ENCODE measurements around the gene LRRC75A. TPM values are rescaled to one million over a fixed set of nuclear protein-coding genes. Genes with fewer than 3 reads are reported as not detected.
"Not testable (repeated sequence)": the region's sequence is repeated elsewhere in the genome, so short reads cannot be mapped to it uniquely, and the experiment has no call there.

The LRRC75A gene
- total and polyA plus RNA-seq, 7 donors: 2.2 to 40.5 (median 5.7) TPM

DNA sequence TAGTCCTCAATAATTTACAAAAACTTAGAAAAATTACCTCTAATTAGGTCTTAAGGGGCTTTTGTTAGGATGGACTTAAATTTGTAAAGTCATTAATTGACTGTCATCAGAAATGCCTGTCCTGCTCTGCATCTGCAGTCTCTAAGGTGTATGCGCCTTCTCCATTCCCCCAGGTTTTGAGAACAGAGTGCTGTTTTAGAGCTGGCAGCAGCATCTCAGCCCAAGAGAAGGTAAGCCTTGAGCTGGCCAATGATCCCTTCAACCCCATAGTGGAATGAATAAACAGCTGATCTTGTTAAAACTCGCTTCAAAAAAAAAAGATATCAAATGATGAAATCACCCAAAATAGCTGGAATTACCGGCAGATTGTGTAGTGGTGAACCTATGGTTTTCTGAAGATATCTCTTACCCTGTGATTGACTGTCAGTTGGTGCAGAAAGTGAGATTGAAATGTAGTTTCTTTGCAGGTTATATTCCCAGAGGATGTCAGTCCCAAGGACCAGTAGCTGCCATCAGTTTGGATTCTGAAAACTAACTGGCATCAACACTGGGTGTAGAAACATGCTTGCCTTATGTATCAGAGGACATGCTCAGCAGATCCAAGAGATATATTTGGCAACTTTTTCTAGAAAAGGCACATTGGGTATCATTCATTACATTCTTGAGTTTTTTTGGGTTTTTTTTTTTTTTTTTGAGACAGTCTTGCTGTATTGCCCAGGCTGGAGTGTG lies 50.9 kb downstream of the LRRC75A start:
- no peak overlapping the region for H3K4me3 ChIP-seq
- H3K4me1 ChIP-seq: peaks cover 0 to 60% (median 41%) of the 10 kb centered on the region in 4 donors
- intact Hi-C loops (cut with DNase I): no loop called here
- TF ChIP-seq POLR2AphosphoS5 (IDR thresholded peaks at IDR 0.05): no peak
- no peak for TF ChIP-seq POLR2A (IDR thresholded peaks at IDR 0.05)
- no peak for TF ChIP-seq EP300 (IDR thresholded peaks at IDR 0.05)
- no peak for TF ChIP-seq CTCF (IDR thresholded peaks at IDR 0.05)
- no peaks in the 10 kb centered on the region for H3K27me3 ChIP-seq
- no peak overlapping the region for H3K27ac ChIP-seq
- 59 to 69% methylated on average over 3 of the region's 3 CpGs for WGBS, 2 donors
- peaks cover 7 to 45% (median 19%) of the 10 kb centered on the region in 4 donors for H3K36me3 ChIP-seq
- DNase-seq: no peak
- H3K9me3 ChIP-seq: no peaks in the 10 kb centered on the region

DNA sequence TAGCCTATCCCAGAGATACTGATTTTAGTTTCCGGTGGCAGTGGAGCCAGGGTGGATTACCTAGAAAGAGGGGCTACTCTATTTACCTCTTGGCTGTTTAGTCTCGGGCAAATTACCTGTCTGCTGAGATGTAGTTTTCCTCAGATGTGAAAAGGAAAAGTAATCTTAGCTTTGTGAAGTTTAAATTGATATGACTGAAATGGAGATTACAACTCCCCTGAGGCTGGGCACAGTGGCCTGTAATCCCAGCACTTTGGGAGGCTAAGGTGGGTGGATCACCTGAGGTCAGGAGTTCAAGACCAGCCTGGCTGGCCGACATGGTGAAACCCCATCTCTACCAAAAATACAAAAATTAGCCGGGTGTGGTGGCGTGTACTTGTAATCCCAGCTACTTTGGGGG lies 51.6 kb downstream of the LRRC75A start:
- peaks cover 7 to 43% (median 19%) of the 10 kb centered on the region in 4 donors for H3K36me3 ChIP-seq
- H3K9me3 ChIP-seq; intact Hi-C loops (cut with DNase I); H3K27me3 ChIP-seq; DNase-seq: not testable (repeated sequence)
- 26 to 56% methylated on average over 5 of the region's 5 CpGs for WGBS, 2 donors
- H3K4me1 ChIP-seq: peaks cover 0 to 57% (median 40%) of the 10 kb centered on the region in 4 donors
- H3K4me3 ChIP-seq: peak overlapping the region; percentile 68 to 99 (median 84)
- peak overlapping the region in 3 of 4 donors; percentile 83 to 91 (median 89) for H3K27ac ChIP-seq

GRCh38 chr17:16439811-16440351 lies 52.1 kb downstream of the LRRC75A start:
- no peak for DNase-seq
- peak overlapping the region; percentile 76 to 91 (median 86) for H3K27ac ChIP-seq
- TF ChIP-seq CTCF (IDR thresholded peaks at IDR 0.05) (no peak), EP300 (IDR thresholded peaks at IDR 0.05) (no peak), POLR2AphosphoS5 (IDR thresholded peaks at IDR 0.05) (no peak), POLR2A (IDR thresholded peaks at IDR 0.05) (no peak)
- 2 to 9% methylated on average over 10 of the region's 10 CpGs for WGBS, 2 donors
- H3K36me3 ChIP-seq: peaks cover 7 to 40% (median 19%) of the 10 kb centered on the region in 4 donors
- H3K4me1 ChIP-seq: peaks cover 0 to 54% (median 39%) of the 10 kb centered on the region in 4 donors
- intact Hi-C loops (cut with DNase I): loop anchor here (2.0 kb wide), 1 partner anchor 59 kb away; the partner anchor contains the start of gene UBB
- peak overlapping the region; percentile 68 to 99 (median 84) for H3K4me3 ChIP-seq
- H3K9me3 ChIP-seq: no peaks in the 10 kb centered on the region
- no peaks in the 10 kb centered on the region for H3K27me3 ChIP-seq

GRCh38 chr17:16439303-16439791 lies 52.6 kb downstream of the LRRC75A start:
- no peak for DNase-seq
- Histone ChIP-seq H3K36me3 (peaks cover 7 to 36% (median 19%) of the 10 kb centered on the region in 4 donors), H3K27ac (peak overlapping the region; percentile 76 to 91 (median 86)), H3K27me3 (no peaks in the 10 kb centered on the region), H3K9me3 (no peaks in the 10 kb centered on the region), H3K4me3 (peak overlapping the region; percentile 68 to 99 (median 84)), H3K4me1 (peaks cover 0 to 50% (median 39%) of the 10 kb centered on the region in 4 donors)
- intact Hi-C loops (cut with DNase I): loop anchor here (2.0 kb wide), 1 partner anchor 59 kb away; the partner anchor contains the start of gene UBB
- TF ChIP-seq EP300 (IDR thresholded peaks at IDR 0.05): no peak
- TF ChIP-seq POLR2A (IDR thresholded peaks at IDR 0.05): no peak
- no peak for TF ChIP-seq CTCF (IDR thresholded peaks at IDR 0.05)
- TF ChIP-seq POLR2AphosphoS5 (IDR thresholded peaks at IDR 0.05): no peak
- 0% methylated on average over 25 of the region's 25 CpGs for WGBS, 2 donors
